ENCODE data around the gene C1QL1. TPM values are rescaled to one million over a fixed set of nuclear protein-coding genes. Genes with fewer than 3 reads are reported as not detected.

The C1QL1 gene
- total RNA-seq, 1 experiment from 2014 or later = 3.5 TPM

- no peaks in the 10 kb centered on the region for H4K20me1 ChIP-seq (ENCODE audit: insufficient read depth)
- no peak overlapping the region for H3K4me2 ChIP-seq (ENCODE audit: low read length)
- no peak overlapping the region for H3K27ac ChIP-seq (ENCODE audit: low read depth, low read length)
- BruUV-seq (replicated peaks) = no TSS peak
- no peaks in the 10 kb centered on the region for H3K9me3 ChIP-seq (ENCODE audit: control insufficient read depth in 1 of 2, insufficient read depth in 1 of 2, low read depth in 1 of 2, low read length in 2 of 2)
- TF ChIP-seq JUND (IDR thresholded peaks at IDR 0.05) = no peak
- TF ChIP-seq EGR1 (IDR thresholded peaks at IDR 0.05; ENCODE audit: low read depth) = no peak
- POLR2A ChIA-PET = interaction anchor here (0.6 to 1.0 kb wide), 3 partner anchors 11 to 155 kb away, joined by 3 to 4 read pairs (median 3); no protein-coding TSS in a partner anchor
- intact Hi-C loops (cut with micrococcal nuclease) = loop anchor here (1.0 kb wide), 3 partner anchors 102 to 213 kb away; no protein-coding TSS in a partner anchor
- RAD21 ChIA-PET (ENCODE audit: low non-redundant PET in 1 of 2, low total read pairs in 2 of 2, uncharacterized antibody in 2 of 2, unreplicated experiment in 2 of 2) = interaction anchor here (0.6 to 1.7 kb wide), 6 partner anchors 11 to 179 kb away, joined by 3 to 4 read pairs (median 3); no protein-coding TSS in a partner anchor
- no peak overlapping the region for H3K4me3 ChIP-seq (replicated peaks in 1 of 2; ENCODE audit: low read depth in 1 of 2, low read length in 2 of 2)
- peaks cover 0 to 18% of the 10 kb centered on the region in 2 experiments; a peak in 2 of 4 replicates for H3K4me1 ChIP-seq (ENCODE audit: control insufficient read depth in 1 of 2, insufficient read depth in 2 of 2, low read length in 2 of 2)
- H3K9me2 ChIP-seq (ENCODE audit: insufficient read depth) = no peaks in the 10 kb centered on the region
- 0 out of 4 replicates have a peak, but pooled peaks cover 0 to under 1% of the 10 kb centered on the region in 2 experiments for H3K36me3 ChIP-seq (ENCODE audit: control insufficient read depth in 1 of 2, insufficient read depth in 2 of 2, low read length in 2 of 2)
- no peak overlapping the region for H3K9ac ChIP-seq (ENCODE audit: low read length)
- DNase-seq (ENCODE audit: low read depth, low spot score) = no peak
- CTCF ChIA-PET = interaction anchor here (0.6 to 5.1 kb wide), 21 partner anchors 9 to 228 kb away, joined by 3 to 63 read pairs (median 4); partner anchors contain the start of genes ACBD4 and C1QL1
- no peak overlapping the region for H2AFZ ChIP-seq (ENCODE audit: low read depth, low read length, poor library complexity, severe bottlenecking)
- no peak for ATAC-seq
- no peaks in the 10 kb centered on the region for H3K79me2 ChIP-seq (ENCODE audit: insufficient read depth, low read length)
- no peaks in the 10 kb centered on the region for H3K27me3 ChIP-seq (ENCODE audit: insufficient read depth, low read length)
Observed at GRCh38 chr17:44920565-44920940, 47.5 kb downstream of the C1QL1 start.

- no peak overlapping the region for H3K4me3 ChIP-seq (replicated peaks in 1 of 2; ENCODE audit: low read depth in 1 of 2, low read length in 2 of 2)
- H3K36me3 ChIP-seq (ENCODE audit: control insufficient read depth in 1 of 2, insufficient read depth in 2 of 2, low read length in 2 of 2) = no peaks in the 10 kb centered on the region
- CTCF ChIA-PET = interaction anchor here (0.6 to 5.1 kb wide), 20 partner anchors 9 to 229 kb away, joined by 3 to 63 read pairs (median 4); partner anchors contain the start of genes ACBD4 and C1QL1
- H2AFZ ChIP-seq (ENCODE audit: low read depth, low read length, poor library complexity, severe bottlenecking) = peak overlapping the region; percentile 89
- TF ChIP-seq CTCF (IDR thresholded peaks at IDR 0.05 in 2 of 3, conservative IDR thresholded peaks at IDR 0.05 in 1 of 3; ENCODE audit: borderline replicate concordance in 1 of 3, insufficient read depth in 1 of 3, low read depth in 2 of 3, low read length in 2 of 3) = peak; percentile 87 to 93 (median 87)
- TF ChIP-seq EZH2 (IDR thresholded peaks at IDR 0.05) = no peak
- TF ChIP-seq ZBTB33 (IDR thresholded peaks at IDR 0.05; ENCODE audit: extremely low read depth, insufficient replicate concordance, low read length) = no peak
- TF ChIP-seq RAD21 (IDR thresholded peaks at IDR 0.05; ENCODE audit: low read depth) = peak; percentile 96
- peak overlapping the region; percentile 35; the same call in 1 of the 2 replicates for H3K4me2 ChIP-seq (ENCODE audit: low read length)
- H3K27me3 ChIP-seq (ENCODE audit: insufficient read depth, low read length) = no peaks in the 10 kb centered on the region
- intact Hi-C loops (cut with micrococcal nuclease) = loop anchor here (1.0 kb wide), 3 partner anchors 102 to 213 kb away; no protein-coding TSS in a partner anchor
- no peak overlapping the region for H3K9ac ChIP-seq (ENCODE audit: low read length)
- peak; percentile 65 for DNase-seq (ENCODE audit: low read depth, low spot score)
- RAD21 ChIA-PET (ENCODE audit: low non-redundant PET in 1 of 2, low total read pairs in 2 of 2, uncharacterized antibody in 2 of 2, unreplicated experiment in 2 of 2) = interaction anchor here (0.6 to 1.7 kb wide), 7 partner anchors 11 to 179 kb away, joined by 3 to 4 read pairs (median 3); no protein-coding TSS in a partner anchor
- peak; percentile 95 for ATAC-seq
- no peaks in the 10 kb centered on the region for H3K79me2 ChIP-seq (ENCODE audit: insufficient read depth, low read length)
- POLR2A ChIA-PET = interaction anchor here (0.6 to 1.0 kb wide), 3 partner anchors 10 to 155 kb away, joined by 3 to 4 read pairs (median 3); no protein-coding TSS in a partner anchor
- H3K9me3 ChIP-seq (ENCODE audit: control insufficient read depth in 1 of 2, insufficient read depth in 1 of 2, low read depth in 1 of 2, low read length in 2 of 2) = no peaks in the 10 kb centered on the region
- no peak overlapping the region for H3K27ac ChIP-seq (ENCODE audit: low read depth, low read length)
- H3K4me1 ChIP-seq (ENCODE audit: control insufficient read depth in 1 of 2, insufficient read depth in 2 of 2, low read length in 2 of 2) = peaks cover 0 to 18% of the 10 kb centered on the region in 2 experiments; a peak in 2 of 4 replicates
- BruUV-seq (replicated peaks) = no TSS peak
- no peaks in the 10 kb centered on the region for H4K20me1 ChIP-seq (ENCODE audit: insufficient read depth)
- no peaks in the 10 kb centered on the region for H3K9me2 ChIP-seq (ENCODE audit: insufficient read depth)
Observed at GRCh38 chr17:44919885-44920564, 48.1 kb downstream of the C1QL1 start.
